Motor neuron (in vitro differentiated cells): Measurements from ENCODE around the gene ALLC. TPM values are rescaled to one million over a fixed set of nuclear protein-coding genes. Genes with fewer than 3 reads are reported as not detected.

ENCODE experiments used
- ATAC-seq, 8 experiments: fragments of 200-7000 bp; cut with Tn5 transposase; replicated peaks in 6 of 8; 2 replicates each; pipeline ENCODE4 v1.8.0; 2021; ENCODE audit warnings: mild to moderate bottlenecking in 8 of 8, moderate library complexity in 8 of 8
- H3K27ac ChIP-seq, 2 donors: fragments of 250-450 bp; sonication (Bioruptor Pico); 2 replicates each; pipeline ENCODE4 v1.9.0; 2021; ENCODE audit warnings: antibody characterized with exemption in 2 of 2, mild to moderate bottlenecking in 2 of 2, moderate library complexity in 1 of 2
- H3K4me1 ChIP-seq, 2 donors: fragments of 250-450 bp; sonication (Bioruptor Pico); replicated peaks in 1 of 2; 2 replicates each; pipeline ENCODE4 v1.6.1; 2021; ENCODE audit warnings: antibody characterized with exemption in 2 of 2, mild to moderate bottlenecking in 2 of 2, moderate library complexity in 1 of 2
- H3K4me3 ChIP-seq, 5 donors: fragments of 250-450 bp; sonication (Bioruptor Pico); 2 replicates each; pipeline ENCODE4 v1.9.0; 2021; ENCODE audit warnings: antibody characterized with exemption in 5 of 5, mild to moderate bottlenecking in 5 of 5, moderate library complexity in 4 of 5
- WGBS, 10 experiments: fragments of 450-650 bp; shearing (Covaris generic); methylation state at CpG; one replicate each; pipeline ENCODE4 v1.0.0; 2022; 5-methylcytosine and 5-hydroxymethylcytosine counted together
- in situ Hi-C, 9 experiments: fragments of 400-800 bp; cut with MboI; loops; one replicate each; pipeline ENCODE4 v1.15.0; 2021; ENCODE audit warnings: low sequenced_read_pairs in 9 of 9, low pct_unique_long_range_greater_than_20kb in 2 of 9; ENCODE audit not compliant: unreplicated experiment in 9 of 9
- total RNA-seq, 8 experiments: library from RNA; unstranded; fragments of 300-600 nt; gene quantifications; 2 replicates each; pipeline versions ENCODE4 v1.2.3 to v1.2.4, GENCODE V29; 2022

The ALLC gene
- total RNA-seq, 8 experiments from 2014 or later = 0.13 to 1.1 (median 0.33) TPM; not detected in 4

- 20 to 100% (median 72%) methylated on average over 1 to 4 of the region's 9 CpGs; no CpG with 5 or more reads in 4 of the 10 experiments for WGBS, 10 experiments
- in situ Hi-C loops = loop anchor here in 1 of 9 experiments (25.0 kb wide), 1 partner anchor 1014 kb away; no protein-coding TSS in a partner anchor
- Histone ChIP-seq H3K4me3 (no peak overlapping the region), H3K27ac (no peak overlapping the region), H3K4me1 (peaks cover 10 to 32% of the 10 kb centered on the region in 2 donors)
- no peak for ATAC-seq
These were observed 89.8 kb downstream of the ALLC start for GRCh38 chr2:3747826-3748225.

DNA sequence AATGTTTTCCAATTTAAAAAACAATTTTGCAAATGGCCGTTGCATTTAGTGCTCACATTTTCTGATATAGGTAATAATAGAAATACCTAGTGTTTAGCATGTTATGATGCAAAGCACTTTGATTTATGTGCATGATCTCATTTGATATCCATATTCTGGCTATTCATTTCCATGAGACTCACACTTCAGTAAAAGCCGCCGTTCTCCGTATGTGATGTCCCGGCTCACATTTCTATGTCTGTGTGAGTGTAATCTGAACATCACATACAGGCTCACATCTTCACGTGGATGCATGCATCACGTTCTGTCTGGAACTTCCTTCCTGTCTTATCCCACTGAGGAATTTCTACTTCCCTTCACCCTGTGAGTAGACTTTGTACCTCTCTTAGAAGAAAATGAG lies 91.2 kb downstream of the ALLC start:
- peak in 5 of 8 experiments; percentile 31 to 76 (median 71) for ATAC-seq

GRCh38 chr2:3751251-3751650 lies 93.3 kb downstream of the ALLC start:
- WGBS, 10 experiments = 100% methylated on average over 1 to 2 of the region's 7 CpGs; no CpG with 5 or more reads in 7 of the 10 experiments
- H3K27ac ChIP-seq = peak overlapping the region; percentile 40 to 64
- in situ Hi-C loops = no loop called here
- H3K4me1 ChIP-seq = peaks cover 23 to 38% of the 10 kb centered on the region in 2 donors
- H3K4me3 ChIP-seq = no peak overlapping the region
- ATAC-seq = peak in 1 of 8 experiments; percentile 18

More for the DNA sequence above, 91.2 kb downstream of the ALLC start:
- H3K27ac ChIP-seq = no peak overlapping the region
- WGBS, 10 experiments = 13 to 93% (median 78%) methylated on average over 1 to 7 of the region's 7 CpGs; no CpG with 5 or more reads in 1 of the 10 experiments
- H3K4me3 ChIP-seq = no peak overlapping the region
- H3K4me1 ChIP-seq = peaks cover 17 to 31% of the 10 kb centered on the region in 2 donors
- in situ Hi-C loops = loop anchor here in 1 of 9 experiments (25.0 kb wide), 1 partner anchor 1013 kb away; no protein-coding TSS in a partner anchor

GRCh38 chr2:3751806-3752205 lies 93.8 kb downstream of the ALLC start:
- 0 to 56% (median 32%) methylated on average over 1 to 5 of the region's 5 CpGs; no CpG with 5 or more reads in 2 of the 10 experiments for WGBS, 10 experiments

More at GRCh38 chr2:3751806-3752205, 93.8 kb downstream of the ALLC start:
- H3K4me3 ChIP-seq = no peak overlapping the region
- H3K27ac ChIP-seq = peak overlapping the region; percentile 40 to 64
- ATAC-seq = peak in 5 of 8 experiments; percentile 9 to 79 (median 75)
- H3K4me1 ChIP-seq = peaks cover 26 to 43% of the 10 kb centered on the region in 2 donors
- in situ Hi-C loops = no loop called here

Other genes starting within 250 kb of the ALLC start
- 100 to 1,000 TPM in 1 of 8 experiments, 10 to 100 TPM in 4, 1 to 10 TPM in 3; 7.4 to 170 (median 17.1) TPM for gene ADI1, start 138.7 kb upstream of the ALLC start, total RNA-seq
- gene RNASEH1, start 99.9 kb upstream of the ALLC start, total RNA-seq = 10 to 100 TPM; 16.0 to 47.2 (median 24.6) TPM
- 1,000 to 10,000 TPM; 1,190 to 2,442 (median 2,017) TPM for gene RPS7, start 82.9 kb upstream of the ALLC start, total RNA-seq
- gene COLEC11, start 63.1 kb upstream of the ALLC start, total RNA-seq = under 1 TPM in 5 of 8 experiments, not detected in 3; 0.14 to 0.33 (median 0.21) TPM
- not detected for gene DCDC2C, start 45.4 kb downstream of the ALLC start, total RNA-seq